ENCODE results near the gene PAQR6.

DNA sequence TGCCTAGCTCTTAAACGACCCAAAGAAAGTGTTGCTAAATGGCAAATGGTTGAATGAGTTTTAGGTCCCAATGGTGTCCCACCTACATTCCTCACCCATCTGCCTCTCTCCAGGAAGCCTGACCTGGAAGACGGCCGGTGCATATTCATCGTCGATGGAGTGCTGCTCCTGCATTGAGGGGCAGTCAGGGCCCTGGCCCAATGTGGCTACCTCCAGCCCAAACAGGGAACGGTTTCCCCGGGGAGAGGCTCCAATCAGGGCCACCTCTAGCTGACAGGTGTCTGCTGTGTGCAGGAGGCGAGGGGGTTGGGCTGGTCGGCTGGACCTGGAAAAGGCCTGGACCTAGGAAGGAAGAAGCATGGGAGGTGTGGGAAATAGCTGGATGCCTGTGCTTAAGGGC, 46.0 kb upstream of the PAQR6 start:
- TF ChIP-seq, protein P1, sequence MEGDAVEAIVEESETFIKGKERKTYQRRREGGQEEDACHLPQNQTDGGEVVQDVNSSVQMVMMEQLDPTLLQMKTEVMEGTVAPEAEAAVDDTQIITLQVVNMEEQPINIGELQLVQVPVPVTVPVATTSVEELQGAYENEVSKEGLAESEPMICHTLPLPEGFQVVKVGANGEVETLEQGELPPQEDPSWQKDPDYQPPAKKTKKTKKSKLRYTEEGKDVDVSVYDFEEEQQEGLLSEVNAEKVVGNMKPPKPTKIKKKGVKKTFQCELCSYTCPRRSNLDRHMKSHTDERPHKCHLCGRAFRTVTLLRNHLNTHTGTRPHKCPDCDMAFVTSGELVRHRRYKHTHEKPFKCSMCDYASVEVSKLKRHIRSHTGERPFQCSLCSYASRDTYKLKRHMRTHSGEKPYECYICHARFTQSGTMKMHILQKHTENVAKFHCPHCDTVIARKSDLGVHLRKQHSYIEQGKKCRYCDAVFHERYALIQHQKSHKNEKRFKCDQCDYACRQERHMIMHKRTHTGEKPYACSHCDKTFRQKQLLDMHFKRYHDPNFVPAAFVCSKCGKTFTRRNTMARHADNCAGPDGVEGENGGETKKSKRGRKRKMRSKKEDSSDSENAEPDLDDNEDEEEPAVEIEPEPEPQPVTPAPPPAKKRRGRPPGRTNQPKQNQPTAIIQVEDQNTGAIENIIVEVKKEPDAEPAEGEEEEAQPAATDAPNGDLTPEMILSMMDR (IDR thresholded peaks at IDR 0.05): no peak
- TF ChIP-seq POLR2A (IDR thresholded peaks at IDR 0.05) (no peak), POLR2AphosphoS5 (IDR thresholded peaks at IDR 0.05) (no peak)

Data from upper lobe of left lung (tissue), 4 donors.